ENCODE data around the gene CTDP1.

- no peak for TF ChIP-seq CTCF (conservative IDR thresholded peaks at IDR 0.05; ENCODE audit: low read depth, low read length)
- TF ChIP-seq EZH2 (IDR thresholded peaks at IDR 0.05; ENCODE audit: borderline replicate concordance, low read depth, low read length, poor library complexity, severe bottlenecking), result no peak
Measured at GRCh38 chr18:79692886-79693285, 13.3 kb downstream of the CTDP1 start.

All from A673 (cell line).